Right atrium auricular region (tissue), 2 donors: ENCODE measurements around the gene UMAD1. TPM values are rescaled to one million over a fixed set of nuclear protein-coding genes. Genes with fewer than 3 reads are reported as not detected.

Source experiments
- DNase-seq: peaks from one replicate; pipeline ENCODE4 v3.0.0-alpha.2; 2019; ENCODE audit warnings: low spot score
- H3K27ac ChIP-seq, 2 donors: fragments of 200-600 bp; sonication (generic); 1 replicate in 1 of 2; 2 replicates in 1 of 2; pipeline ENCODE4 v1.5.1; 2016 to 2019
- H3K27me3 ChIP-seq, 2 donors: fragments of 200-600 bp; sonication (generic); one replicate each; pipeline versions ENCODE4 v1.5.1 to v1.6.0; 2017 to 2019
- H3K36me3 ChIP-seq: fragments of 200-600 bp; sonication (generic); one replicate; pipeline ENCODE4 v1.5.1; 2016
- H3K4me1 ChIP-seq, 2 donors: fragments of 200-600 bp; sonication (generic); one replicate each; pipeline versions ENCODE4 v1.5.1 to v1.6.0; 2017 to 2019
- H3K4me3 ChIP-seq, 2 donors: fragments of 200-600 bp; sonication (generic); 1 replicate in 1 of 2; 2 replicates in 1 of 2; pipeline ENCODE4 v1.5.1; 2017 to 2019; ENCODE audit warnings: mild to moderate bottlenecking in 1 of 2, moderate library complexity in 1 of 2
- H3K9me3 ChIP-seq, 2 donors: fragments of 200-600 bp; sonication (generic); one replicate each; pipeline ENCODE4 v1.5.1; 2019
- total RNA-seq, 2 donors: library from RNA; depleted of rRNA; stranded (reverse); fragments of >200 nt; gene quantifications; one replicate each; pipeline ENCODE4 v1.1.0, GENCODE V29; 2016
- TF ChIP-seq, protein P1 (sequence below), 2 donors: fragments of 200-600 bp; sonication (generic); IDR thresholded peaks; one replicate each; pipeline ENCODE4 v1.5.1; 2019; ENCODE audit warnings: antibody characterized with exemption in 2 of 2

Gene UMAD1
- total RNA-seq, 2 donors from 2014 or later, result 9.2 to 17.7 TPM

- Histone ChIP-seq H3K36me3 (no peaks in the 10 kb centered on the region), H3K4me3 (peak overlapping the region; percentile 81 to 89), H3K27ac (peak overlapping the region; percentile 88), H3K27me3 (no peaks in the 10 kb centered on the region), H3K4me1 (peaks cover 0 to 18% of the 10 kb centered on the region in 2 donors), H3K9me3 (no peaks in the 10 kb centered on the region)
- TF ChIP-seq, protein P1, sequence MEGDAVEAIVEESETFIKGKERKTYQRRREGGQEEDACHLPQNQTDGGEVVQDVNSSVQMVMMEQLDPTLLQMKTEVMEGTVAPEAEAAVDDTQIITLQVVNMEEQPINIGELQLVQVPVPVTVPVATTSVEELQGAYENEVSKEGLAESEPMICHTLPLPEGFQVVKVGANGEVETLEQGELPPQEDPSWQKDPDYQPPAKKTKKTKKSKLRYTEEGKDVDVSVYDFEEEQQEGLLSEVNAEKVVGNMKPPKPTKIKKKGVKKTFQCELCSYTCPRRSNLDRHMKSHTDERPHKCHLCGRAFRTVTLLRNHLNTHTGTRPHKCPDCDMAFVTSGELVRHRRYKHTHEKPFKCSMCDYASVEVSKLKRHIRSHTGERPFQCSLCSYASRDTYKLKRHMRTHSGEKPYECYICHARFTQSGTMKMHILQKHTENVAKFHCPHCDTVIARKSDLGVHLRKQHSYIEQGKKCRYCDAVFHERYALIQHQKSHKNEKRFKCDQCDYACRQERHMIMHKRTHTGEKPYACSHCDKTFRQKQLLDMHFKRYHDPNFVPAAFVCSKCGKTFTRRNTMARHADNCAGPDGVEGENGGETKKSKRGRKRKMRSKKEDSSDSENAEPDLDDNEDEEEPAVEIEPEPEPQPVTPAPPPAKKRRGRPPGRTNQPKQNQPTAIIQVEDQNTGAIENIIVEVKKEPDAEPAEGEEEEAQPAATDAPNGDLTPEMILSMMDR (IDR thresholded peaks at IDR 0.05), result no peak
- DNase-seq, result no peak
Observed at GRCh38 chr7:7641129-7641663, 644 bp downstream of the UMAD1 start.

GRCh38 chr7:7642081-7642480 lies 1.5 kb downstream of the UMAD1 start:
- no peaks in the 10 kb centered on the region for H3K27me3 ChIP-seq
- peaks cover 0 to 18% of the 10 kb centered on the region in 2 donors for H3K4me1 ChIP-seq
- DNase-seq, result no peak
- no peaks in the 10 kb centered on the region for H3K36me3 ChIP-seq
- TF ChIP-seq, protein P1 (IDR thresholded peaks at IDR 0.05), result no peak
- H3K27ac ChIP-seq, result no peak overlapping the region
- no peak overlapping the region for H3K4me3 ChIP-seq
- H3K9me3 ChIP-seq, result no peaks in the 10 kb centered on the region

DNA sequence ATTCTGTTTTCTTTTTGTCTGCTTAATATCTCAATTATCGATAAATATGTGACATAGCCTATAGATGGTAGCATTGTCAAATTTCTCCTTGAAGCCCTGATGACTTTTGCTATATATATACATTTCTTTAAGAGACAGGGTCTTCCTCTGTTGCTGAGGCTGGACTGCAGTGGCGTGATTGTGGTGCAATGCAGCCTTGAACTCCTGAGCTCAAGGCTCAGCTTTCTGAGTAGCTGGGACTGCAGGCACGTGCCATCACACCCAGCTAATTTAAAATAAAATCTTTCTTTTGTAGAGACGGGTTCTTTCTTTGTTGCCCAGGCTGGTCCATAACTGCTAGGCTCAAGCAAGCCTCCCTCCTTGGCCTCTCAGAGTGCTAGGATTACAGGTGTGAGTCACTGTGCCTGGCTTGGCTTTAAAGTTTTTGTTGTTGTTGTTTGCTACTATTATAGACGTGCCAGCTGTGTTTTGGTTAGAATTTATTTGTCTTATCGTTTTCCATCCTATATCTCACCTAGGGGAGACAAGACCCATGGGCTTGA lies 7.0 kb downstream of the UMAD1 start:
- Histone ChIP-seq H3K9me3 (no peaks in the 10 kb centered on the region), H3K4me1 (no peaks in the 10 kb centered on the region), H3K27me3 (no peaks in the 10 kb centered on the region), H3K36me3 (no peaks in the 10 kb centered on the region), H3K27ac (no peak overlapping the region), H3K4me3 (no peak overlapping the region)
- no peak for DNase-seq
- TF ChIP-seq, protein P1 (IDR thresholded peaks at IDR 0.05), result no peak

DNA sequence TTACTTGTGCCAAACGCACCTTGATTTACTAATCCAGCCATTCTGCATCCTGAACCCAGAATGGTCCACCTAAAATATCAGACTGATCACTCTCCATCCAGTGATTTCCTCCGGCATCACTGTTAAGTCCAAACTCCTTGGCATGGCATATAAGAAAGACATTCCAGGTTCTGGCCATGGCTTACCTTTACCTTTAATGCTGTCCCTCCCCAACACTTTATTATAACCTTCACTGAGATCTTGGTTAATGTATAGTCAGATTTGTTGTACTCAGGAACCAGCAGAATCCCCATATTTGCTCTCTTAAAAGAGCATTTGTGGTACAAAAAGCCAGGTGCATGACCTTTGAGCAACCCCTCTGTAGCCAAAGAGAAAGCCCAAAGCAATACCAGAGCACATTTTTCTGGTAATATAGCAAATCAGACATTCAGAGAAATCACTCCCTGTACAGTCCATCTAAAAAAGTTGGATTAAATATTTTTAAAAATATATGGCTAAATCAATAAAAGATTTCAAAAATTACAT lies 10.2 kb downstream of the UMAD1 start:
- peaks cover 0 to 10% of the 10 kb centered on the region in 2 donors for H3K4me1 ChIP-seq
- no peak overlapping the region for H3K4me3 ChIP-seq
- no peaks in the 10 kb centered on the region for H3K36me3 ChIP-seq
- H3K27ac ChIP-seq, result no peak overlapping the region
- no peak for DNase-seq
- no peaks in the 10 kb centered on the region for H3K27me3 ChIP-seq
- H3K9me3 ChIP-seq, result no peaks in the 10 kb centered on the region
- TF ChIP-seq, protein P1 (IDR thresholded peaks at IDR 0.05), result no peak

GRCh38 chr7:7651479-7651878 lies 10.9 kb downstream of the UMAD1 start:
- DNase-seq, result no peak
- Histone ChIP-seq H3K36me3 (no peaks in the 10 kb centered on the region), H3K27ac (no peak overlapping the region), H3K9me3 (no peaks in the 10 kb centered on the region), H3K27me3 (no peaks in the 10 kb centered on the region), H3K4me3 (no peak overlapping the region), H3K4me1 (peaks cover 0 to 10% of the 10 kb centered on the region in 2 donors)
- TF ChIP-seq, protein P1 (IDR thresholded peaks at IDR 0.05), result no peak
